GM12801 (cell line): ENCODE data around the gene RUNX2.

Source experiments
- CTCF ChIP-seq: IDR thresholded peaks from one replicate; pipeline ENCODE4 v1.5.1; 2011; ENCODE audit warnings: control low read depth; ENCODE audit not compliant: insufficient read length; ENCODE audit errors: extremely low read depth

The RUNX2 gene

GRCh38 chr6:45327956-45328522 is at the start of gene RUNX2:
TSS of gene RUNX2 (plus strand) at chr6:45328330. CDS start at chr6:45328727, 397 bp downstream.
- no peak for TF ChIP-seq CTCF

- no peak for TF ChIP-seq CTCF
Observed at GRCh38 chr6:45278367-45278766, 49.8 kb upstream of the RUNX2 start.

GRCh38 chr6:45289751-45290514 is 38.2 kb upstream of the RUNX2 start:
- TF ChIP-seq CTCF = no peak

GRCh38 chr6:45293306-45293705 is 34.8 kb upstream of the RUNX2 start:
- TF ChIP-seq CTCF = no peak

GRCh38 chr6:45297320-45297719 is 30.8 kb upstream of the RUNX2 start:
- TF ChIP-seq CTCF = no peak

- no peak for TF ChIP-seq CTCF
Observed at GRCh38 chr6:45299096-45299581, 29.0 kb upstream of the RUNX2 start.

GRCh38 chr6:45300736-45301135 is 27.4 kb upstream of the RUNX2 start:
- no peak for TF ChIP-seq CTCF
